Measurements from ENCODE around the gene ATOX1.
"Not testable (repeated sequence)": the region's sequence is repeated elsewhere in the genome, so short reads cannot be mapped to it uniquely, and the experiment has no call there.

ATOX1 gene

DNA sequence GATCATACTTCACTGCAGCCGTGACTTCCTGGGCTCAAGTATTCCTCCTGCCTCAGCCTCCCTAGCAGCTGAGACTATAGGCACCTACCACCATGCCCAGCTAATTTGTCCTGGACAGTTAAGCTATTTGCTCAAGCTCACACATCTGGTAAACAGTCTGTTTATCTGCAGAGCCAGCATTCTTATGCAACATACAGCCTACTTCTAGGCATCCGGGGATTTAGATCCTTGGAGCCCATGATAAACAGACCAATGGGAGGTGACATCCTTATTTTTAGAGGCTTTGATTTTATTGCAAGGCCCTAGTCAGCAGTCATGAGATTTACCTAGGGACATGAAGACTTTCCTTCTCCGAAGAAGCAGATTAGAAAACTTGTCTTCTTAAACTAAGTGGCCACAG lies 21.0 kb downstream of the ATOX1 start:
- no peak for DNase-seq (ENCODE audit: low read depth)
- H3K4me3 ChIP-seq (ENCODE audit: low read depth, low read length), result no peak overlapping the region
- TF ChIP-seq, protein P1, sequence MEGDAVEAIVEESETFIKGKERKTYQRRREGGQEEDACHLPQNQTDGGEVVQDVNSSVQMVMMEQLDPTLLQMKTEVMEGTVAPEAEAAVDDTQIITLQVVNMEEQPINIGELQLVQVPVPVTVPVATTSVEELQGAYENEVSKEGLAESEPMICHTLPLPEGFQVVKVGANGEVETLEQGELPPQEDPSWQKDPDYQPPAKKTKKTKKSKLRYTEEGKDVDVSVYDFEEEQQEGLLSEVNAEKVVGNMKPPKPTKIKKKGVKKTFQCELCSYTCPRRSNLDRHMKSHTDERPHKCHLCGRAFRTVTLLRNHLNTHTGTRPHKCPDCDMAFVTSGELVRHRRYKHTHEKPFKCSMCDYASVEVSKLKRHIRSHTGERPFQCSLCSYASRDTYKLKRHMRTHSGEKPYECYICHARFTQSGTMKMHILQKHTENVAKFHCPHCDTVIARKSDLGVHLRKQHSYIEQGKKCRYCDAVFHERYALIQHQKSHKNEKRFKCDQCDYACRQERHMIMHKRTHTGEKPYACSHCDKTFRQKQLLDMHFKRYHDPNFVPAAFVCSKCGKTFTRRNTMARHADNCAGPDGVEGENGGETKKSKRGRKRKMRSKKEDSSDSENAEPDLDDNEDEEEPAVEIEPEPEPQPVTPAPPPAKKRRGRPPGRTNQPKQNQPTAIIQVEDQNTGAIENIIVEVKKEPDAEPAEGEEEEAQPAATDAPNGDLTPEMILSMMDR (IDR thresholded peaks at IDR 0.05; ENCODE audit: insufficient read depth, low read depth, low read length, missing control alignments), result no peak

DNA sequence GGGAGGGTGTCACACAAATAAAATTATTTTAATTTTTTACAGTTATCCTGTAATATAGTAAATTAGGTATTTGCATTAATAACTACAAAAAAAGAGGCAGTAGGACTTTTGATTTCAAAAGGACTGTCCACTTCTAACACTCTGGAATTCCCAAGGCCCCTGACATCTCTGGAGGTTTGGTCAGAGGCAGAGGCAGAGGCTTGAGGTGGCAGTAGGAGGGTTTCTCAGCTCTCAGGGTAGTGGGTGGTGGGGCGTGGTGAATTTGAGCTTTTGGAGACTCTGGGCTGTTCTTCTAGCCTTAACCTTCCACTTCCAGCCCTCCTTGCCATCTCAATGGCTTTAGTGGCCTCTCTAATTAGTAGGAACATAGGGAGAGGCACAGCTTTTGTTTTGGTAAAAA lies 22.8 kb downstream of the ATOX1 start:
- H3K4me3 ChIP-seq (ENCODE audit: low read depth, low read length), result no peak overlapping the region
- TF ChIP-seq, protein P1 (IDR thresholded peaks at IDR 0.05; ENCODE audit: insufficient read depth, low read depth, low read length, missing control alignments), result no peak
- no peak for DNase-seq (ENCODE audit: low read depth)

DNA sequence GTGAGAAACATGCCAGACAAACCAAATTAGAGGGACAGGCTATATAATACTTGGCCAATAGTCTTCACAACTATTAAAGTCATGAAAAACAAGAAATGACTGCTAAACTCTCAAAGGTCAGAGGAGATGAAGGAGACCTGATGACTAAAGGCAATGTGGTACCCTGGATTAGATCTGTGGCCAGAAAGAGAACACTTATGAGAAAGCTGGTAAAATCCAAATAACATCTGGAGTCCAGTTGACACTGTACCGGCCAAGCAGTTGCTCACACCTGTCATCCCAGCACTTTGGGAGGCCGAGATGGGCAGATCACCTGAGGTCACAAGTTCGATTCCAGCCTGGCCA lies 24.4 kb downstream of the ATOX1 start:
- no peak overlapping the region for H3K4me3 ChIP-seq (ENCODE audit: low read depth, low read length)
- TF ChIP-seq, protein P1 (IDR thresholded peaks at IDR 0.05; ENCODE audit: insufficient read depth, low read depth, low read length, missing control alignments), result no peak
- no peak for DNase-seq (ENCODE audit: low read depth)

DNA sequence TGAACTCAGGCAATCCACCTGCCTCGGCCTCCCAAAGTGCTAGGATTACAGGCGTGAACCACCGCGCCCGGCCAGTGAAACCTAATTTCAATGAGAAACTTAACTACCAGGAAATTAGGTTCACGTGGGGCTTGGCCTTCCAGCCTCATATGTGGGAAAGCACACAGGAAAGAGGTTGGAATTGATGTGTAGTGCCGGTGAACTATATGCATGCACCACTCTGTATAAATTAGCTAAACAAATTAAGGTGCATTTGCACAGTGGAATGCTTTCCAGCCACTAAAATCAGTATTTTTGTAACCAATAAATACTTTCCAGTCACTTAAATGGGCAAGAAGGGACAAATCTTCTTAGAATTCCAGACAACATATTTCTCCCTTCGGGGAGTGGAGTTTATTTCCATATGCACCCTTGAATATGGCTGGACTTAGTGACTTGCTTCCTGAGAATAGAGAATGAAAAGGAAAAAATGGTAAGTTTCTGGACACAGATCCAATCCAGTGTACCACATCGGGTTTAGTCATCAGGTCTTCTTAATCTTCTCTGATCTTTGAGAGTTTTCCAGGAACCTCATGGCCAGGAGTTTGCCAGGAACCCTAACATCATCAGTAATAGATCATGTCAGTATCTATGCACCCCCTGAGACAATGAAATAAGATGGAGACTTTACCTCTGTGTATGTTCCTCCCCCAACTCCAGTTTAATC lies 24.9 kb downstream of the ATOX1 start:
- TF ChIP-seq, protein P1 (IDR thresholded peaks at IDR 0.05; ENCODE audit: insufficient read depth, low read depth, low read length, missing control alignments), result no peak
- no peak for DNase-seq (ENCODE audit: low read depth)
- H3K4me3 ChIP-seq (ENCODE audit: low read depth, low read length), result no peak overlapping the region

DNA sequence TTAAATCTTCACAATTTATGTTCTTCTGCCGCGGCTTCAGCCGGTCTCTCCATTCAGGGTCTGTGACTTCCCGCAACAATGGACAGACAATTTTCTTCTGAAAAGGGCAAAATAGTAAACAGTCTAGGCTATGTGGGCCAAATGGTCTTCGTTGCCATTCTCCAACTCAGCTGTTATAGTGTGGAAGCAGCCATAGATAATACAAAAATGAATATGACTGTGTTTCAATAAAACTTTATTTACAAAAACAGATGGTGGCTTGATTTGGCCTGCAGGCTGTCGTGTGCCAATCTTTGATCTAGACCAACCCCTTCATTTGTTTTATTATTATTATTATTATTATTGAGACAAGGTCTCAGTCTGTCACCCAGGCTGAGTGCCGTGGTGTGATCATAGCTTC lies 28.1 kb downstream of the ATOX1 start:
- TF ChIP-seq, protein P1 (IDR thresholded peaks at IDR 0.05; ENCODE audit: insufficient read depth, low read depth, low read length, missing control alignments), result no peak
- no peak for DNase-seq (ENCODE audit: low read depth)
- H3K4me3 ChIP-seq (ENCODE audit: low read depth, low read length), result no peak overlapping the region

DNA sequence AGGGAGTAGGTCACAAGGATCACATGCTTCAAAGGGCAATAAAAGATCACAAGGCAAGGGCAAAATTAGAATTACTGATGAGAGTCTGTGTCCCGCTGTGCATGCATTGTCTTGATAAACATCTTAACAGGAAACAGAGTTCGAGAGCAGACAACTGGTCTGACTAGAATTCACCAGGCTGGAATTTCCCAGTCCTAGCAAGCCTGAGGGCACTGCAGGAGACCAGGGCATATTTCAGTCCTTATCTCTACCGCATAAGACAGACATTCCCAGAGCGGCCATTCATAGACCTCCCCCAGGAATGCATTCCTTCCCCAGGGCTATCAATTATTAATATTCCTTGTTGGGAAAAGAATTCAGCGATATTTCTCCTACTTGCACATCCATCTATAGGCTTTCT lies 28.8 kb downstream of the ATOX1 start:
- not testable (repeated sequence) for DNase-seq (ENCODE audit: low read depth); H3K4me3 ChIP-seq (ENCODE audit: low read depth, low read length)

DNA sequence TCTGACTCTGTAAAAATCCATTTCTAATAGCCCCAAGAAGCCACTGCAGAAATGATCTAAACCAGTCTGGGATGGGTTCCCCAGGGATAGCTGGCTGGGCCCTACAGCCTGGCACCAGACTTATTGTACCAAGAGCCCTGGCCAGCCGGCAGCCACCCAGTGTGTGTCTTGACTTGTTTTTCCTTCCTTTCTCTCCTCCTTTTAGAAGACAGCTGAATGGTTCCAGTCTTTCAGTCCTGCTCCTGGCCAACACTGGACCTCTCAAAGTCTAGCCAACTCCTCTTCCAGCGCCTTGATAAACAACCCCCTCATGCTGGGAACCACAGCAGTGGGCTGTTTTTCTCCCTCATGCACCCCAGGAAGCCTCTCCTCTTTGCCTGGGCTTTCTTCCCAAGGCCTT lies 34.1 kb downstream of the ATOX1 start:
- H3K4me3 ChIP-seq (ENCODE audit: low read depth, low read length), result no peak overlapping the region
- TF ChIP-seq, protein P1 (IDR thresholded peaks at IDR 0.05; ENCODE audit: insufficient read depth, low read depth, low read length, missing control alignments), result no peak
- no peak for DNase-seq (ENCODE audit: low read depth)

All from GM12865 (cell line).